ENCODE measurements around the gene EMD.

DNA sequence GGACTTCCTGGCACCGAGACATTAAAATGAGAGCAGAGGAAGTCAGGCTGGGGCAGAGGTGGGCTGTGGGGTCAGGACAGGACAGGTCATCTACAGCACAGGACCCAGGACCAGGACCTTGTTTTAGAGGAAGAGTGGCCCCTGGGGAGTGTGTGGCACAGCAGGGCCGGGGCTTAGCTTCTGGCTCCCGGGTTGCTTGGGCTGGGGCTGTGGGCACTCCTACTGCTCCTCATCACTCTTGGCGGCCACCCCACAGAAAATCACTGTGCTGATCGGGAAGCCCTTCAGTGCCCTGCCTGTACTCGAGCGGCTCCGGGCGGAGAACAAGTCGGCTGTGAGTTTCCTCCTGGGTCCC is 41.3 kb downstream of the EMD start:
- TF ChIP-seq POLR2A (IDR thresholded peaks at IDR 0.05) = no peak
- TF ChIP-seq, protein P1, sequence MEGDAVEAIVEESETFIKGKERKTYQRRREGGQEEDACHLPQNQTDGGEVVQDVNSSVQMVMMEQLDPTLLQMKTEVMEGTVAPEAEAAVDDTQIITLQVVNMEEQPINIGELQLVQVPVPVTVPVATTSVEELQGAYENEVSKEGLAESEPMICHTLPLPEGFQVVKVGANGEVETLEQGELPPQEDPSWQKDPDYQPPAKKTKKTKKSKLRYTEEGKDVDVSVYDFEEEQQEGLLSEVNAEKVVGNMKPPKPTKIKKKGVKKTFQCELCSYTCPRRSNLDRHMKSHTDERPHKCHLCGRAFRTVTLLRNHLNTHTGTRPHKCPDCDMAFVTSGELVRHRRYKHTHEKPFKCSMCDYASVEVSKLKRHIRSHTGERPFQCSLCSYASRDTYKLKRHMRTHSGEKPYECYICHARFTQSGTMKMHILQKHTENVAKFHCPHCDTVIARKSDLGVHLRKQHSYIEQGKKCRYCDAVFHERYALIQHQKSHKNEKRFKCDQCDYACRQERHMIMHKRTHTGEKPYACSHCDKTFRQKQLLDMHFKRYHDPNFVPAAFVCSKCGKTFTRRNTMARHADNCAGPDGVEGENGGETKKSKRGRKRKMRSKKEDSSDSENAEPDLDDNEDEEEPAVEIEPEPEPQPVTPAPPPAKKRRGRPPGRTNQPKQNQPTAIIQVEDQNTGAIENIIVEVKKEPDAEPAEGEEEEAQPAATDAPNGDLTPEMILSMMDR (IDR thresholded peaks at IDR 0.05) = no peak
